ENCODE results near the gene FAM110A.
"Not testable (repeated sequence)": the region's sequence is repeated elsewhere in the genome, so short reads cannot be mapped to it uniquely, and the experiment has no call there.

FAM110A gene

DNA sequence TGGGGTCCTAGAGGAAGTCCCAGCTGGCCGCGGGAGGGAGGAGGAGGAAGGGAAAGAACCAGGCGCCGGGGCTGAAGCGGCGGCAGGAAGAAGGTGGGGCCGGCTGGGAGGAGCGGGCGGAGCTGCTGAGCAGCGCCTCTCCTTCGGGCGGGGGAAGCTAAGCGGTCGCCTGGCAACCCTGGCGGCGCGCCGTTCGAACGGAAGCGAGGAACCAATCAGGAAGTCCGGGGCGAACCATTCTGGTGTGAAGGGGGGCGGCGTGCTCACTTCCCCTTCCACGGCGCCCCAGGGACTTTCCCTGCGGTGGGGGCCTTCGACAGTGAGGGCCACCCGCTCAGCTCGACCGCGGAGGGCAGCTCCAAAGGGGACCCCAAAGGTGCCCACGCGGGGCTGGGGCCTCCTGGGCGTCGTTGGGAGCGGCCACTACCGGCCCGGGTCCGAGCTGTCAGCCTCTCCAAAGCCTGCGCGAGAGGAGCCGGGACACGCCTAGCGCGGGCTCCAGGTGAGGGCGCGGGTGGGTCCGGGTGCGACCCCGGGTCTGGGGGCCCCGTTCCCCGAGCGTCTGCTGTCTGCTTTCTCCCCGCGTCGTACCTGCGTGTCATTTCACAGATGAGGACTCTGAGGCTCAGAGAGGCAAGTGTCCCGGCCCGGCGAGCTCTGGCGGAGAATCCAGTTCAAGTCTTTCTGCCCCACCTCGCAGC lies at the start of gene FAM110A:
Gene FAM110A (plus strand): TSS at position 266 of the 701 bp plus-strand sequence. CDS start 11,090 bp downstream, outside the sequence.
- DNase-seq (ENCODE audit: low read depth in 2 of 2, low spot score in 1 of 2) = peak; percentile 91 to 92

DNA sequence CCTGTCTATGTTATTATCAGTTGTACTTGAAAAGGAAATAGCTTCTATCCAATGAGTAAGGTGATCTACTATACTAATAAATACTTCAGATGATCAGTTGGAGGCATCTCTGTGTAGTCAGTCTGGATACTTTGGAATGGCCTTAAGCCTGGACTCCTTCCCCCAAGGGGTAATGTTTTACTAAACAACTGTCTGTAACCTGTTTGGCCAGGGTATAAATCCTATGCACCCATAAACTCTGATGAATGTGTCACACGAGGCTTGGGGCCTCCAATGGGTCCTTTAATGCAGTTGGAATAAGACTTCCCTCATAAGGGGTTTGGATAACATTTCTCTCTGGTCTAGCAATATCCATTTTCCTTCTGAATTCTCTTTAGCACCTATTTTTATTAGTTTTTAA lies 45.7 kb upstream of the FAM110A start:
- DNase-seq (ENCODE audit: low read depth in 2 of 2, low spot score in 1 of 2) = no peak

GRCh38 chr20:791056-791455 lies 42.5 kb upstream of the FAM110A start:
- no peak for DNase-seq (ENCODE audit: low read depth in 2 of 2, low spot score in 1 of 2)

- no peak for DNase-seq (ENCODE audit: low read depth in 2 of 2, low spot score in 1 of 2)
These were observed 41.3 kb upstream of the FAM110A start for GRCh38 chr20:792248-792647.

- DNase-seq (ENCODE audit: low read depth in 2 of 2, low spot score in 1 of 2) = no peak
These were observed 36.6 kb upstream of the FAM110A start for GRCh38 chr20:796921-797320.

GRCh38 chr20:798746-799145 lies 34.8 kb upstream of the FAM110A start:
- DNase-seq (ENCODE audit: low read depth in 2 of 2, low spot score in 1 of 2) = not testable (repeated sequence)

DNA sequence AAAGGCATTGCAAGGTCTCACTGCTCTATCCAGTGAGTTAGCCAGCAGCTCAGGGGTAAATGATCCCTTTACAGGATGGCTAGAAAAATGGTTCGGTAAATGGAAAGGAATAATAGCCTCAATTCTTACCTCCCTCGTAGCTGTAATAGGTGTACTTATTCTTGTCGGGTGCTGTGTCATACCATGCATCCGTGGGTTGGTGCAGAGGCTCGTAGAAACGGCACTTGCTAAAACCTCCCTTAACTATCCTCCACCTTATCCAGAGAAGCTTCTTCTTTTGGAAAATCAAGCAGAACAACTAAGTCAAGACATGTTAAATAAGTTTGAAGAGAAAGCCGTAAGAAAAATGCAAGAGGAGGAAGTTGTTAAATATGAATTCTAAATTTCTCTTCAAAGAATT lies 33.5 kb upstream of the FAM110A start:
- DNase-seq (ENCODE audit: low read depth in 2 of 2, low spot score in 1 of 2) = not testable (repeated sequence)

- no peak for DNase-seq (ENCODE audit: low read depth in 2 of 2, low spot score in 1 of 2)
These were observed 31.8 kb upstream of the FAM110A start for GRCh38 chr20:801678-802077.

- no peak for DNase-seq (ENCODE audit: low read depth in 2 of 2, low spot score in 1 of 2)
These were observed 27.8 kb upstream of the FAM110A start for GRCh38 chr20:805713-806112.

GRCh38 chr20:811776-812434 lies 21.6 kb upstream of the FAM110A start:
- not testable (repeated sequence) for DNase-seq (ENCODE audit: low read depth in 2 of 2, low spot score in 1 of 2)

DNA sequence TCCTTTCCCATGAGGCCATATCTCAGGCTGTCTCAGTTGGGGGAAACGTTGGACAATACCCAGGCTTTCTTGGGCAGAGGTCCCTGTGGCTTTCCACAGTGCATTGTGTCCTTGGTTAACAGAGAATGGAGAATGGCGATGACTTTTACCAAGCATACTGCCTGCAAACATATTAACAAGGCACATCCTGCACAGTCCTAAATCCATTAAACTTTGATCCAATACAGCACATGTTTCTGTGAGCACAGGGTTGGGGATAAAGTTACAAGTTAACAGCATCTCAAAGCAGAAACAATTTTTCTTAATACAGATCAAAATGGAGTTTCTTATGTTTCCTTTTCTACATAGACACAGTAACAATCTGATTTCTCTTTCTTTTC lies 21.1 kb upstream of the FAM110A start:
- not testable (repeated sequence) for DNase-seq (ENCODE audit: low read depth in 2 of 2, low spot score in 1 of 2)

GRCh38 chr20:813390-813789 lies 20.1 kb upstream of the FAM110A start:
- DNase-seq (ENCODE audit: low read depth in 2 of 2, low spot score in 1 of 2) = no peak

DNA sequence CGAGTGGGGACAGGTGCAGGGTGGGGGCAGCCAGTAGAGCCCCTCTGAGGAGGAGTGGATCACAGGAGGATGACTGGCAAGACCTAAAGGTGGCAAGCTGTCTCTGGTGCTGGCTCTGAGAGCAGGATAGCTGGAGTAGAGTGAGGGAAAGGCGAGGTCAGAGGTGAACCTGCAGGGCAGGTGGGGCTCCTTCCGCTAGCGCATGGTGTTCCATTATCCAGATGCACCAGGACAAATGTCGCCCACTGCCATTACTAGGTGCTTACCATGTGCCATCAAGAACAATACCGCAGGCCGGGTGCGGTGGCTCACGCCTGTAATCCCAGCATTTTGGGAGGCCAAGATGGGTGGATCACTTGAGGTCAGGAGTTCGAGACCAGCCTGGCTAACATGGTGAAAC lies 18.3 kb upstream of the FAM110A start:
- no peak for DNase-seq (ENCODE audit: low read depth in 2 of 2, low spot score in 1 of 2)

DNA sequence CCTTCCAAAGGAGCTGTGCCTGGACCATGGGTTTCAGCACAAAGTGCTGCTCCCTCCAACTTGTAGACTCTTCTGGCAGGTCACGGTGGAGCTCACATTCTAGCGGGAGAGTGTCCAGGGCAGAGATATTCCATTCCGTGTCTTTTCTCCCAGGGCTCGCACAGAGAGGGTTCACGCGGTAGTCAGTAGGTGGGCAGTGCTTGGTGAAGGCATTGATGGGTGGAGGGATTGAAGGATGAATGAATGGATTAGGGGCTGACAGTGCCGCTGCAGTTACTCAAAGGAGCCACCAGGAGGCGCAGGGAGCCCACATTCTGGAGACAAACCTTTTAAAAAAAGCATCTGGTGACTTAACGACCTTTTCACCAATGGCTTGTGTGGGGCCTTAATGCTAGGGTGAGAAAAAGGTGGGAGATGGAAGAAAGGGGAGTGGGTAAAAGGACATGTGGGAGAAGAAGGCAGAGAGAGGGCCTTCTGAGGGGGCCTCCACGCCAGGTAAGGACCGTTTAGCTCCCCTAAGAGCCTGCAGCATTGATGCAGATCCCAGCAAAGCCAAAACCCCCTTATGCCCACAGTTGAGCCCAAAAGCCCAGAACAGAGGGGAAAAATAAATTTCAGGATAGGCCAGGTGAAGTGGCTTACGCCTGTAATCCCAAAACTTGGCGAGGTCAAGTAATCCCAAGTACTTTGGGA lies 17.5 kb upstream of the FAM110A start:
- peak; percentile 38 to 52 for DNase-seq (ENCODE audit: low read depth in 2 of 2, low spot score in 1 of 2)

- DNase-seq (ENCODE audit: low read depth in 2 of 2, low spot score in 1 of 2) = no peak
These were observed 15.4 kb upstream of the FAM110A start for GRCh38 chr20:818001-818664.

GRCh38 chr20:819680-820322 lies 13.7 kb upstream of the FAM110A start:
- no peak for DNase-seq (ENCODE audit: low read depth in 2 of 2, low spot score in 1 of 2)

GRCh38 chr20:820323-820953 lies 13.1 kb upstream of the FAM110A start:
- no peak for DNase-seq (ENCODE audit: low read depth in 2 of 2, low spot score in 1 of 2)

DNA sequence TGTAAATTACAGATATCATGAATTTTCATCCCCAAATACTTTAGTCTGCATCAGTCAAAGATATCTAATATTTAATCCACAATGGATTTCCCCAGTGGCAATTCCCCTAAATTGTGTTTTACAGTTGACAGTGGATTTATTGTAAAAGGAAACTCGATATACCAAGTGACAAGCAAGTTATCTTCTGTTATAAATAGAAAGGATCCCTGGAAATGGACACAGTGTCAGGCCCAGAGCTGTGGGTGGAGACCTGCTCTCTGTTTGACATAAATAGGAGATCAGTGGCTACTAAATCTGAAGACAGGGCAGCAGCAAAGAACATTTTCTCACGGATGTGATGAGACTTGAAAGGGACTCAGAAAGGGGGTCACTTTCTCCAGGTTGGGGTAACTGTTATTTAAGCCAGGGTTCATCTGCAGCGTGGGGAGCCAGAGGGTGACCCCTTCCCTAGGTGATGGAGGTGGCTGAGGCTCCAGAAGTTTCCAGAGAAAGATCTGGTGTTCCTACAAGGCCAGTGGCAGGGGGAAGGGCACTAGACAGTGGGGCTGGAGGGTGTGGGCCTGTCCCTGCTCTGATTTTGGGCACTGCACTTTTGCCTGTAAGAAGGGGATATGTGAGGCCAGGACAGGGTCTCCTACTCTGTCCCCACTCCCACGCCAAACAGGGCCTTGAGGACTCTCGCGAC lies 12.3 kb upstream of the FAM110A start:
- DNase-seq (ENCODE audit: low read depth in 2 of 2, low spot score in 1 of 2) = no peak

DNA sequence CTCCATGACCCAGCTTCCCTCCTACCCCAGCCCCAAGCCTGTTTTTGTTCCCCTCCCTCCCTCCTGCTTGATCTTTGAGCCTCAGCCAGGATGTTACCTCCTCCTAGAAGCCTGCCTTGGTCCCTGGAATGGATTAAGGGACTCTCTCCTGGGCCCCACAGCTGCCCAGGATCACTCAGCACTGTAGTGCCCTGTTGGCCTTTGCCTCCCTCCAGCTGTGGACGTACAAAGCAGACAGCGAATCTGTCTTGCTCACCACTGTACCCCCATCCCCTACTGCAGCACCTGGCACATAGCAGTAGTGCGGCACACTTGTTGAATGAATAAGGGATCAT lies 11.8 kb upstream of the FAM110A start:
- DNase-seq (ENCODE audit: low read depth in 2 of 2, low spot score in 1 of 2) = no peak

Data from stimulated activated CD8-positive, alpha-beta memory T cell treated with anti-CD3 and anti-CD28 coated beads, Interleukin-4, amount 100 ng/mL, for 1 hour (primary cell).